Activated T-helper 9 cell treated with anti-CD3 and anti-CD28 coated beads, Interleukin-2, amount 50 U/mL, for 16 hours (primary cell): ENCODE results near the gene ZFP92.
A peak's percentile ranks its signal among the peaks of the same experiment; 100 is the strongest.

ENCODE experiments used
- DNase-seq: peaks from one replicate; pipeline ENCODE4 v3.0.0-alpha.2; 2020; ENCODE audit warnings: low read depth

Gene ZFP92

DNA sequence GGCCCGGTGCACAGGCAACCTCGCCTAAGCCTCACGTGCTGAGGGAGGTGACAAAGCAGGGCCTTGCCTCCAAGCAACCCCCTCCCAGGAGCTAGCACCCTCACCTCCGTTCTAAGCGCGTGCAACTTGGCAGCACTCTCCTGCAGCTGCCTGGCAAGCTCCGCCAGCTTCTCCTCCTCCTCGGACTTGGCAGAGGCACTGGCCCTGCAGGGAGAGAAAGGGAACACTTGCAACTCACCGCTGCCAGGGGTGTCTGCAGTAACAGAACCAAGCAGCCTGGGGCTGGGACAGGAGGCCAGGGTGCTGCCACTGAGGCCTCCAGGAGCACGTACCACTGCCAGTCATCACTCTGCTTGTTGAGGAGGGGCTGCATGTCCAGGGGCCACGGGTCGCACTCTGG lies 44.9 kb downstream of the ZFP92 start:
- no peak for DNase-seq

DNA sequence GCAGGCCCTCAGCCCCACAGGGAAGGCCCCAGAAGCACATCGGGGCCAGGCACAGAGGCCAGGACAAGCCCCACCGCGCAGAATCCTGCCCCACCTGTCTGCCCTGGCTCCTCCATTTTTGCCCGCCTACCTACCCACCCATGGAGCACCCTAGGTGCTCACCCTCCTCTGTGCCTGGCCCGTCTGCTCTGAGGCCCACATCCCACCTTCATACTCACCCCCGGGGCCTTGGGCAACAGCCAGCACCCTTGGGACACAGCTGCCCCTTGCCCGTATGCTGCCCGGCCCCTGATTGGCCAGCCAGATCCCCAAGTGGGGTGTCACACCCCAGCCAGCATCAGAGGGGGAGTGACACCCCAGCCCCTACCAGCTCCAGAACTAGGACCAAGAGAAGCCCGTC lies 45.4 kb downstream of the ZFP92 start:
- no peak for DNase-seq

DNA sequence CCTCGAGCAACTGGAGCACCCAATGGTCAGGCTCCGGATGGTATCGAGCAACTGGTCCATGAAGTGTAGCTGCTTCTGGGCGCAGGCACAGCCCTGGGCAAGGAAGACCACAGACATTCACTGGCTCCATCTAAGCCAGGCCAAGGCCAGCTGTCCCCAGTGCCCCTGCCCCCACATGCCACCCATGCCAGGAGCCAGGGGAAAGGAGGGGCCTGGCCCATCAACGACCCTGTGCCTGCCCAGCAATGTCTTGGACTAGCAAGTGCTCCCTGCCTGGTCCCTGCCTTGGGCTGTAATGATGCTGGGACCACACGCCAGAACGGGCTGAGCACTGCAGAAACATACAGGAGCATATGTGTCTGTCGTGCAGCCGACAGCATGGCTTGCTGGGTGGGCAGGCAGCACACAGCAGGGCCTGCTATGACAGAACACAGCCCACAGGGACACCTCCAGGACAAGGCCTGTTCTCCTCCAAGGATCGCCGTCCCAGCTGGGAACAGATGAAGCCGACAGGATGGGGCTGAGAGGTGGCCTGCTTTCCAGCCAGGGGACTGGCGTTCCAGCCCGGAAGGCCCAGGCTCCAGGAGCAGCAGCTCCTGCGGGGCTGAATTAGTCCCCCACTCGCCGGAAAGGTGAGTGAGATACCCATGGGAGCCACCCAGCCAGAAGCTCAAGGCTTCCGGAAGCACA lies 46.0 kb downstream of the ZFP92 start:
- no peak for DNase-seq

DNA sequence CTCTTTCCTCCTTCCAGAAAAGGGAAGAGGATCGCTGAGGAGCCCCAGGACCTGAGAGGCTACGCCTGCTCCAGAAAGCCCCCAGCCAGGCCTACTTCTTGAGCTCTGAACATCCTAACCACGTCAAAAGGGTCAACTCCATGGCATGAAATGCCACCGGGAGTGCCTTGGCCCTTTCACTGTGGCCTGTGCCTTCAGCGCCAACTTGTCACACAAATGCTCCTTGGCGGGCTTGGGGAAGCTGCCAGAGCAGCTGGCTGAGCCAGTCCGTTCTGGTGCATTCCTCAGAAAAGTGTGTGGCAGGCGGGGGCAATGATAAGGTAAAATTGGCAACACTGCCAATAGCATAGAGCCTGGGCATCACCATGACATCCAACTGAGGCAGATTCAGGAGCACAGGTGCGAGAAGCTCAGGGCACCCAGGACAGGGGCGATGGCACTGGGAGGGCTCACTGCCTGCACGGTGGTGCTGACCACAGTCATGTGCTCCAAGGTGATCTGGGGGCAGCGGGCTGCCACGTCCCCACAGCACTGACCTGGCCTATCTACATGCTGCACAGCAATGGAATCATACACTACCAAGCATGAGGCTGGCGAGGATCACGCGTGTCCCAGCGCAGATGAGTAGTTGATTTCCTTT lies 46.7 kb downstream of the ZFP92 start:
- DNase-seq: no peak

DNA sequence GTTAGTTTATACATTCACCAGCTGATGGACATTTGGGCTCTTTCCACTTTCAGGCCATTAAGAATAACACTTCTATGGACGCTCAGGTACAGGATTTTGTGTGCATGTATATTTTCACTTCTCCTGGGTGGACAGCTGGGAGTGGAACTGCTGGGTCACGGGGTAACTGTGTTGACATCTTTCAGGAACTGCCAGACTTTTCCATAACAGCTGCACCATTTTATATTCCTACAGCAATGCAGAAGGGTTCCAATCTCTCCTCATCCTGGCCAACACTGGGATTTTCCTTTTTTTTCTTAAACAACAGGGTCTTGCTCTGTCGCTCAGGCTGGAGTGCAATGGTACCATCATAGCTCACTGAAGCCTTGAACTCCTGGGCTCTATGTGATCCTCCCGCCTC lies 47.2 kb downstream of the ZFP92 start:
- DNase-seq: no peak

DNA sequence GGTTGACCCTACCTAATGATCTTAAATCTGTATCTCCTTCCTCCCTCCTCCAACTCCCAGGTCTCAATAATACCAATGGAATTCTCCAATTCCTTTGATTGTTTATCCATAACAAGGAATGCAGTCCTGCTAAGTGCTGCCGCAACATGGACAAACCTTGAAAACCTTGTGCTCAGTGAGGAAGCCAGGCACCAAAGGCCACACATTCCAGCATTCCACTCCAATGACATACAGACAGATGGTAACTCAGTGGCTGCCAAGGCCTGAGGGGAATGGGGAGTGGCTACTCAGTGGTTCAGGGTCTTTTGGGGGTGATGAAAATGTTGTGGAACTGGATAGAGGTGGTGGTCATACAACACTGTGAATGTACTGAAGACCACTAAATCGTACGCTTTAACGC lies 48.7 kb downstream of the ZFP92 start:
- DNase-seq: no peak

DNA sequence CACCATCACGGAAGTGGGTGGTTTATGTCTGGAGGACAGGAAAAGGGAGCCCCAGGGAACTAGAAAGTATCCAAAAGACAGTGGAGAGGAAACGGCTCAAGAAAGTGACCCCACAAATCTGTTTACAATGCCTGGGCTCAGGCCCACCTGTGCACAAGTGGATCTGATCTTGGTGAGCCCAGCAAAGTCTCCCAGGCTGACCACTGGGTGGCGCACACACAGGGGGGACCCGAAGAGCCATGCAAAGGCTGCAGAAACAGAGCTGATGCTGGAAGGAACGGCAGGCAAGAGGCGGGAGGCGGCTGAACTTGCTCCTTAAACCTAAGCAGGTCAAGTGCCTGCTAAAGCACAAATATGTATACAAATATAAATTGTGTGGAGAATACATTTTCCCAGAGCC lies 49.6 kb downstream of the ZFP92 start:
- DNase-seq: peak; percentile 20
